GM19324 (cell line): ENCODE data around the gene BUD13.
"Not testable (repeated sequence)": the region's sequence is repeated elsewhere in the genome, so short reads cannot be mapped to it uniquely, and the experiment has no call there.

Experiments used
- ATAC-seq: cut with Tn5 transposase; IDR thresholded peaks from one replicate; pipeline ENCODE4 v1.9.1; 2021; ENCODE audit warnings: mild to moderate bottlenecking, moderate library complexity; ENCODE audit not compliant: unreplicated experiment, low FRiP score

Gene BUD13

GRCh38 chr11:116771935-116772334, 852 bp downstream of the BUD13 start:
- ATAC-seq, result no peak

- no peak for ATAC-seq
These were observed 10.7 kb downstream of the BUD13 start for GRCh38 chr11:116762132-116762531.

GRCh38 chr11:116756044-116756443, 16.7 kb downstream of the BUD13 start:
- ATAC-seq, result not testable (repeated sequence)

GRCh38 chr11:116750070-116750718, 22.6 kb downstream of the BUD13 start:
- no peak for ATAC-seq

- no peak for ATAC-seq
These were observed 30.7 kb downstream of the BUD13 start for GRCh38 chr11:116742104-116742503.

GRCh38 chr11:116740741-116741140, 32.0 kb downstream of the BUD13 start:
- ATAC-seq, result no peak

GRCh38 chr11:116738975-116739374, 33.8 kb downstream of the BUD13 start:
- no peak for ATAC-seq

GRCh38 chr11:116736763-116737162, 36.0 kb downstream of the BUD13 start:
- no peak for ATAC-seq

GRCh38 chr11:116733969-116734508, 38.7 kb downstream of the BUD13 start:
- no peak for ATAC-seq

- peak; percentile 8 for ATAC-seq
These were observed 39.6 kb downstream of the BUD13 start for GRCh38 chr11:116733043-116733755.

- peak; percentile 56 for ATAC-seq
These were observed 40.3 kb downstream of the BUD13 start for GRCh38 chr11:116732271-116733042.

GRCh38 chr11:116731821-116732220, 41.0 kb downstream of the BUD13 start:
- no peak for ATAC-seq

GRCh38 chr11:116731097-116731761, 41.6 kb downstream of the BUD13 start:
- ATAC-seq, result no peak

- ATAC-seq, result no peak
These were observed 42.2 kb downstream of the BUD13 start for GRCh38 chr11:116730601-116731000.

GRCh38 chr11:116730241-116730561, 42.6 kb downstream of the BUD13 start:
- no peak for ATAC-seq

GRCh38 chr11:116729501-116730240, 43.1 kb downstream of the BUD13 start:
- ATAC-seq, result no peak

- ATAC-seq, result no peak
These were observed 44.8 kb downstream of the BUD13 start for GRCh38 chr11:116727990-116728389.

- no peak for ATAC-seq
These were observed 47.2 kb downstream of the BUD13 start for GRCh38 chr11:116725434-116726221.

GRCh38 chr11:116724813-116725212, 48.0 kb downstream of the BUD13 start:
- no peak for ATAC-seq
